Lung (tissue), 12 donors: ENCODE results near the gene C16orf96. TPM values are rescaled to one million over a fixed set of nuclear protein-coding genes. Genes with fewer than 3 reads are reported as not detected.

ENCODE experiments used
- ATAC-seq: fragments of 200-7000 bp; cut with Tn5 transposase; one replicate; pipeline ENCODE4 v1.9.1; 2020; ENCODE audit warnings: moderate number of reproducible peaks; ENCODE audit not compliant: insufficient read depth, low FRiP score
- DNase-seq, 3 donors: peaks; one replicate each; pipeline ENCODE4 v3.0.0-alpha.2; 2013 to 2017
- H3K27ac ChIP-seq, 2 donors: one replicate each; pipeline ENCODE4 v1.5.1; 2013; ENCODE audit warnings: mild to moderate bottlenecking in 2 of 2, moderate library complexity in 2 of 2, control low read depth in 1 of 2, inconsistent platforms in 1 of 2, low read depth in 1 of 2, low read length in 1 of 2
- H3K27me3 ChIP-seq, 3 donors: one replicate each; pipeline ENCODE4 v1.5.1; 2013; ENCODE audit warnings: low read length in 2 of 3; ENCODE audit not compliant: control insufficient read depth in 3 of 3, insufficient read depth in 3 of 3
- H3K36me3 ChIP-seq, 4 donors: one replicate each; pipeline ENCODE4 v1.5.1; 2013; ENCODE audit warnings: low read length in 4 of 4, mild to moderate bottlenecking in 1 of 4, moderate library complexity in 1 of 4; ENCODE audit not compliant: control insufficient read depth in 4 of 4, insufficient read depth in 4 of 4
- H3K4me1 ChIP-seq, 5 donors: one replicate each; pipeline ENCODE4 v1.5.1; 2013; ENCODE audit warnings: low read length in 5 of 5, mild to moderate bottlenecking in 2 of 5, moderate library complexity in 1 of 5; ENCODE audit not compliant: control insufficient read depth in 5 of 5, insufficient read depth in 5 of 5
- H3K4me3 ChIP-seq: one replicate; pipeline ENCODE4 v1.5.1; 2013; ENCODE audit warnings: mild to moderate bottlenecking, control low read depth, moderate library complexity
- H3K9ac ChIP-seq, 2 donors: one replicate each; pipeline ENCODE4 v1.5.1; 2013; ENCODE audit warnings: low read length in 2 of 2, control low read depth in 1 of 2; ENCODE audit not compliant: insufficient read depth in 1 of 2
- H3K9me3 ChIP-seq, 4 donors: one replicate each; pipeline ENCODE4 v1.5.1; 2013; ENCODE audit warnings: low read length in 3 of 4, mild to moderate bottlenecking in 1 of 4, moderate library complexity in 1 of 4; ENCODE audit not compliant: control insufficient read depth in 4 of 4, insufficient read depth in 3 of 4
- WGBS, 2 donors: extraction: QIAGEN DNeasy Blood & Tissue Kit; methylation state at CpG; one replicate each; pipeline ENCODE4 v1.1.7; 2013; 5-methylcytosine and 5-hydroxymethylcytosine counted together
- polyA plus RNA-seq, 2 donors: library from polyadenylated mRNA; stranded (reverse); fragments of 200-250 nt; gene quantifications; one replicate each; pipeline ENCODE4 v1.2.1, GENCODE V29; 2013
- total RNA-seq, 2 donors: library from RNA; depleted of rRNA in 1 of 2; stranded (reverse); fragments of >200 nt in 1 of 2; gene quantifications; one replicate each; pipeline ENCODE4 v1.2.1, GENCODE V29; 2014 to 2021
- TF ChIP-seq, protein P1 (sequence below): IDR thresholded peaks from 2 replicates; pipeline ENCODE4 v1.5.1; 2012; ENCODE audit warnings: mild to moderate bottlenecking; ENCODE audit errors: control extremely low read depth, extremely low read depth
- donor health status: control.
- donor health status: control.
- donor health status: Bipolar disorder and iron deficiency.
- donor health status: healthy.
- donor health status: DM: yes; HTN: yes; CAD: no.

C16orf96 gene
- total and polyA plus RNA-seq, 4 donors = 0.03 to 0.37 (median 0.16) TPM

DNA sequence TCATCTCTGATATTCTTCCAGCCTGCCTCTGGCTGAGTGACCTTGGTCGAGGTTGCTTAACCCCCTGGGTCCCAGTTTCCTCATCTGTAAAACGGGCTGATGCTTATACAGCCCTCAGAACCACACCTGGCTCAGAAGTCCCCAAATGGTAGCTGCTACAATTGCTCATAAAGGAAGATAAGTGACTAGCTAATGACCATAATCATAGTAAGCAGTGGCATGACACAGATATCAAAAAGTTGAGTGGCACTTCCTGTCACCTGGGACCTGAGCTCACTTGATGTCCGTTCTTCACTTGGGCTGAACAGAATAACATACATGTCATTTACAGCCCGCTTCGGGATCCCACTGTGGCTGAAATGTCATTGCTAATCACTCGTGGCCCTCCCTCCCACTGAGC lies 70.3 kb downstream of the C16orf96 start:
- Histone ChIP-seq H3K27me3 (no peaks in the 10 kb centered on the region), H3K36me3 (peaks cover 0 to 7% (median 0%) of the 10 kb centered on the region in 4 donors), H3K4me3 (peak overlapping the region; percentile 94), H3K4me1 (peaks cover 0 to 14% (median 11%) of the 10 kb centered on the region in 5 donors), H3K9me3 (peaks cover 0 to 6% (median 0%) of the 10 kb centered on the region in 4 donors), H3K27ac (no peak overlapping the region), H3K9ac (no peak overlapping the region)
- TF ChIP-seq, protein P1, sequence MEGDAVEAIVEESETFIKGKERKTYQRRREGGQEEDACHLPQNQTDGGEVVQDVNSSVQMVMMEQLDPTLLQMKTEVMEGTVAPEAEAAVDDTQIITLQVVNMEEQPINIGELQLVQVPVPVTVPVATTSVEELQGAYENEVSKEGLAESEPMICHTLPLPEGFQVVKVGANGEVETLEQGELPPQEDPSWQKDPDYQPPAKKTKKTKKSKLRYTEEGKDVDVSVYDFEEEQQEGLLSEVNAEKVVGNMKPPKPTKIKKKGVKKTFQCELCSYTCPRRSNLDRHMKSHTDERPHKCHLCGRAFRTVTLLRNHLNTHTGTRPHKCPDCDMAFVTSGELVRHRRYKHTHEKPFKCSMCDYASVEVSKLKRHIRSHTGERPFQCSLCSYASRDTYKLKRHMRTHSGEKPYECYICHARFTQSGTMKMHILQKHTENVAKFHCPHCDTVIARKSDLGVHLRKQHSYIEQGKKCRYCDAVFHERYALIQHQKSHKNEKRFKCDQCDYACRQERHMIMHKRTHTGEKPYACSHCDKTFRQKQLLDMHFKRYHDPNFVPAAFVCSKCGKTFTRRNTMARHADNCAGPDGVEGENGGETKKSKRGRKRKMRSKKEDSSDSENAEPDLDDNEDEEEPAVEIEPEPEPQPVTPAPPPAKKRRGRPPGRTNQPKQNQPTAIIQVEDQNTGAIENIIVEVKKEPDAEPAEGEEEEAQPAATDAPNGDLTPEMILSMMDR = no peak
- no peak for ATAC-seq
- WGBS, 2 donors = 53 to 74% methylated on average over 6 of the region's 6 CpGs
- DNase-seq = no peak

GRCh38 chr16:4628283-4628682 lies 72.1 kb downstream of the C16orf96 start:
- no peak for ATAC-seq
- Histone ChIP-seq H3K4me1 (peaks cover 0 to 14% (median 11%) of the 10 kb centered on the region in 5 donors), H3K9ac (no peak overlapping the region), H3K27ac (no peak overlapping the region), H3K9me3 (peaks cover 0 to 9% (median 0%) of the 10 kb centered on the region in 4 donors), H3K4me3 (no peak overlapping the region), H3K27me3 (no peaks in the 10 kb centered on the region), H3K36me3 (peaks cover 0 to 7% (median 0%) of the 10 kb centered on the region in 4 donors)
- no peak for DNase-seq
- WGBS, 2 donors = 47 to 89% methylated on average over 9 of the region's 9 CpGs
- TF ChIP-seq, protein P1 = no peak

DNA sequence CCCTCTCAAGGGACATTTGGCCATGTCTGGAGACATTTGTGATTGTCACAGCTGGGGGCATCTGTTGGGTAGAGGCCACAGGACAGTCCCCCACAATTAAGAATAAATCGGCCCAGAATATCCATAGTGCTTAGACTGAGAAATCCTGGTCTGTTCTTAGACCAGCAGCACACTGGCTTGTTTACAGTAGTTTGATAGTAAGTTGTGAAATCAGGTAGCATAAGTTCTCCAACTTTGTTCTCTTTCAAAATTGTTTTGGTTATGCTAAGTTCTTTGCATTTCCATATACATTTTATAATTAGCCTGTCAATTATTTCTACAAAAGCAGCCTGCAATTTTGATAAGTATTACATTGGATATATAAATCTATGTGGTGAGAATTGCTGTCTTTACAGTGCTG lies 75.3 kb downstream of the C16orf96 start:
- WGBS, 2 donors = 100% methylated on average over 1 of the region's 1 CpG
- Histone ChIP-seq H3K9ac (no peak overlapping the region), H3K9me3 (peaks cover 0 to 9% (median 0%) of the 10 kb centered on the region in 4 donors), H3K27ac (no peak overlapping the region), H3K27me3 (no peaks in the 10 kb centered on the region), H3K4me1 (peaks cover 0 to 4% (median 3%) of the 10 kb centered on the region in 5 donors), H3K4me3 (no peak overlapping the region), H3K36me3 (peaks cover 0 to 6% (median 5%) of the 10 kb centered on the region in 4 donors)
- ATAC-seq (no peak), DNase-seq (no peak)
- TF ChIP-seq, protein P1 = no peak
